HPDE6-E6E7 (cell line): Measurements from ENCODE around the gene DLK2.
"Not testable (repeated sequence)": the region's sequence is repeated elsewhere in the genome, so short reads cannot be mapped to it uniquely, and the experiment has no call there.

Experiments
- DNase-seq: peaks from one replicate; pipeline ENCODE4 v3.0.0; 2011; ENCODE audit warnings: missing footprints; ENCODE audit errors: extremely low spot score

Gene DLK2

DNA sequence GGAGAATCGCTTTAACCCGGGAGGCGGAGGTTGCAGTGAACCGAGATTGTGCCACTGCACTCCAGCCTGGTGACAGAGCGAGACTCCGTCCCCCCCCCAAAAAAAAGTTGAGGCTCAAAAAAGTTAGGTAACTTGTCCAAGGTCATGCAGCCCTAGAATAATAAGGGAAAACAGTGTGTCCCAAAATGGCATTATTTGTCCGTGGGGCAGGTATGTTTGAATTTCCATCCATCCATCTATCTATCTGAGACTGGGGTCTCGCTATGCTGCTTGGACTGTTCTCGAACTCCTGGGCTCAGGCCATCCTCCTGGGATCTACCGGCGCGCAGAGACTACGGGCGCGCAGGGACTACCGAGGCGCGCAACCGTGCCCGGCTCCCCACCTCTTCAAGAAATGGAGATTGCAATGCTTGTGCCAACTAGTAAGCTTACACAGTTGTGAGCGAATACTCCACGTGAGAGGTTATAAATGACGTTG lies 28.4 kb downstream of the DLK2 start:
- DNase-seq, result no peak

DNA sequence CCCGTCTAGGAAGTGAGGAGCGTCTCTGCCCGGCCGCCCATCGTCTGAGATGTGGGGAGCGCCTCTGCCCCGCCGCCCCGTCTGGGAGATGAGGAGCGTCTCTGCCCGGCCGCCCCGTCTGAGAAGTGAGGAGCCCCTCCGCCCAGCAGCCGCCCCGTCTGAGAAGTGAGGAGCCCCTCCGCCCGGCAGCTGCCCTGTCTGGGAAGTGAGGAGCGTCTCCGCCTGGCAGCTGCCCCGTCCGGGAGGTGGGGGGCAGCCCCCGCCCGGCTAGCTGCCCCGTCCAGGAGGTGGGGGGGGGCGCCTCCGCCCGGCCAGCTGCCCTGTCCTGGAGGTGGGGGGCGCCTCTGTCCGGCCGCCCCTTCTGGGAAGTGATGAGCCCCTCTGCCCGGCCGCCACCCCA lies 30.3 kb downstream of the DLK2 start:
- not testable (repeated sequence) for DNase-seq

DNA sequence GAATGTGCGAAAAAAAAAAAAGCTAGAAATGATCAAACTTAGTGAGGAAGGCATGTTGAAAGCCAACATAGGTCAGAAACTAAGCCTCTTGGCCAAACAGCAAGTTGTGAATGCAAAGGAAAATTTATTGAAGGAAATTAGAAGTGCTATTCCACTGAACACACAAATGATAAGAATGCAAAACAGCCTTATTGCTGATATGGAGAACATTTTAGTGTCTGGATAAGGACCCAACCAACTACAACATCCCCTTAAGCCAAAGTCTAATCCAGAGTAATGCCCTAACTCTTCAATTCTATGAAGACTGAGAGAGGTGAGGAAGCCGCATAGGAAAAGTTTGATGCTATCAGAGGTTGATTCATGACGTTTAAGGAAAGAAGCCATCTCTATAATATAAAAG lies 33.5 kb downstream of the DLK2 start:
- DNase-seq, result no peak

- no peak for DNase-seq
Measured at GRCh38 chr6:43420012-43420709, 35.2 kb downstream of the DLK2 start.

DNA sequence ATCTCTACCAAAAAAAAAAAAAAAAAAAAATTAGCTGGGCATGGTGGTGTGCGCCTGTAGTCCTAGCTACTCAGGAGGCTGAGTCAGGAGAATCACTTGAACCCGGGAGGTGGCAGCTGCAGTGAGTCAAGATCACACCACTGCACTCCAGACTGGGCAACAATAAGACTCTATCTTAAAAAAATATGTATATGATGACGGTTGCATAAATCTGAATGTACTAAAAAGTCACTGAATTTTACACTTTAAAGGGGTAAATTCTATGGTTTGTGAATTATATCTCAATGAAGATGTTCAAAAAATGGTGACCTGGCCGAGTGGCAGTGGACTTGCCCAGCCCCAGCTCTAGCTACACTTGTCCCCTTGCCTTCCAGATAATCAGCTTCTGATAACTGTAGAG lies 38.4 kb downstream of the DLK2 start:
- no peak for DNase-seq

GRCh38 chr6:43415275-43415674 lies 40.1 kb downstream of the DLK2 start:
- not testable (repeated sequence) for DNase-seq

DNA sequence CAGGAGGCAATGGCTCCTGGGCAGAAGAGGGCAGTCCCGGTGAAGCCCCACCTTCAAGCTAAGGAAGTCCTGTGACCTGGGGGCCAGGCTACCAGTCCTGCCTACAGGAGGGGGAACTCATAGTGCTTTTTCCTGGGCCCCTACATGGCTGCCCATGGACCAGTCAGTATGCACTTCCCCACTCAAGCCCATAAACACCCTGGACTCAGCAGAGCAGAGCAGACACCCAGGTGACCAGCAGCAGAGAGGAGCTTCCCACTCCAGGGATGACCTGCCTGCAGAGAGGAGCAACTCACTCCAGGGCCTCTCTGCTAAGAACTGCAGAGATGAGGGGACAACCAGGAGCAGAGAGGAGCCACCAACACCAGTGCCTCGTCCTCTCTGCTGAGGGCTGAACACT lies 42.3 kb downstream of the DLK2 start:
- no peak for DNase-seq

DNA sequence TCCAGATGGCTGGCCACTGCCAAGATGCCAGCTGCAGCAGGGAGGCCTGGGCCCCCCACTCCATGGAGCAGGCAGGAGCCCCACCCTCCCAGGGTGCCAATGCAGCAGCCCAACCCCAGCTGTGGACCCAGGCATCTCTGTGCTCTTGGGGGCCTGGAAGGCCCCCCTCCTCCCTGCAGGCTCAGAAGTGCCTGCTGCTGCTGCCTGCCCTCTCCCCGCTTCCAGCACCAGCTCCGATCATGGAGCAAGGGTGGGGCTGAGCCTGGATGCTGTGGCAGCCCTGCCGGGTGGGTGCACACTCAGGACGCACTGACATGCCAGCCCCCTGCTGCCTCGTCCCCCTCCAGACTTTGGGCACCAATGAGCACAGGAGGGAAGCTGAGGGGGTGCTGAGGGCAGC lies 42.8 kb downstream of the DLK2 start:
- no peak for DNase-seq

- DNase-seq, result not testable (repeated sequence)
Measured at GRCh38 chr6:43410776-43411175, 44.6 kb downstream of the DLK2 start.

DNA sequence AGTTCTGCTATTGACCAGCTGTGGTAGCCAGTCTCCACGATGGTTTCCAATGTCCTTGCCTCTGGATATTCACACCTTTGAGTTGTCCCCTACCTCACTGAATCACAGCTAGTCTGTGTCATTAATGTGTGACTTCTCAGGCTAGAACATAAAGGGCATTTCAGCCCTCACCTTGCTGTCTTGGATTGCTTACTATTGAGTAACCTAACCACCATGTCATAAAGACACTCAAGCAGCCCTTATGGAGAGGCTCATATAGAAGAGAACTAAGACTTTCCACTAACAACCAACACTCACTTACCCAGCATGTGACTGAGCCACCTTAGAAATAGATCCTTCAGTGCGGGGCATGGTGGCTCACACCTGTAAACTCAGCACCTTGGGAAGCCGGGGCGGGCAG lies 47.1 kb downstream of the DLK2 start:
- DNase-seq, result no peak

DNA sequence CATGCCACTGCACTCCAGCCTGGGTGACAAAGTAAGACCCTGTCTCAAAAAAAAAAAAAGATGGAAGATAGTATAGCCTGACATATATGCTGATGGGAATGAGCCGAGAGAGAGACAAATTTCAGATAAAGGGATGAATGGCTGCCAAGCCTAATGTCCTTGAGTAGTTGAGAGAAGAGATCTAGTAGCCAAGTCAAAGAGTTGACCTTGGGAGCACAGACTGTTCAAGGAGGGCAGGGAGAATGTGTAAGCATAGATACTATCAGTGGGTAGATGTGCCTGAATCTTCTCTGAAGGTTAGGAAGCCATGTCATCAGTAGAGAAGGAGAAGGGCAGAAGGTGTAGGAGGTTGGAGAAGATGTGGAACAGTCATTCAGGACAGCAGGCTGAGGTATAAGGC lies 48.1 kb downstream of the DLK2 start:
- no peak for DNase-seq

DNA sequence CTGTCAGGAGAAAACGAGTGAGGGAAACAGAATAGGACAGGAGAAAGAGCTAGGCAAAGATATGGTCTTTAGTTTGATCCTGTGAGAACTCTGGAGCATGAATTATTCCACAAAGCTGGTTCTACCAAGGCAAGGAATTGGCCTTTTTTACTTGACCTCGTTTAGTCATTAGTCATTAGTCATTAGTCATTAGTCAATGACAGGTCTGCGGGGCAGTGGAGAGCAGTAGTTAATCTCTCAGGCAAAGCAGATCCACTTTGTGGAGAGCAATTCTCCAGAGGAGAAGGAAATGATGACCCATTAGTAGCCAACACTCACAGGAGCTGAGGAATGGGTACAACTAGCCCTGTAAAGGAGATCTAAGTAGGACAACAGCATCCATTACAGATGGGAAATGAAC lies 50.0 kb downstream of the DLK2 start:
- peak; percentile 63 for DNase-seq

DNA sequence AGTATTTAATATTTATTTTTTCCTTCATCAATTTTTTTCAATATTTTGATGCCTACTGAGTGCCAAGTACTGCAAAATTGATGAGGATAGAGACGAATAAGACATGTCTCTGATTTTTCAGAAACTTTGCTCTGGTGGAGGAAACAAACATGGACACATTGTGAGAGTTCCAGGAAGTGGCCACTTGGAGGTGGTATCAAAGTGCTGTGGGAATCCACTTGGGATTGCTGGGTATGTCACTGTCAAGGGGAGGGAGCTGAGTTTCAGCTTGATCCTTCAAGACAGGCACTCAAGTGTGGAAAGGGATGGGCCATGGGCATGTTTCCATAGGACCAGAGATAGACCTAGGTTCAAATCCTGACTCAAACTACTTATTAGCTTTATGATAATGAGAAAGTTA lies 52.5 kb downstream of the DLK2 start:
- no peak for DNase-seq

GRCh38 chr6:43401730-43402129 lies 53.6 kb downstream of the DLK2 start:
- DNase-seq, result no peak
